Measurements from ENCODE around the gene CREB5. TPM values are rescaled to one million over a fixed set of nuclear protein-coding genes. Genes with fewer than 3 reads are reported as not detected.

CREB5 gene
- total RNA-seq, 1 donor from 2014 or later: 13.6 TPM

DNA sequence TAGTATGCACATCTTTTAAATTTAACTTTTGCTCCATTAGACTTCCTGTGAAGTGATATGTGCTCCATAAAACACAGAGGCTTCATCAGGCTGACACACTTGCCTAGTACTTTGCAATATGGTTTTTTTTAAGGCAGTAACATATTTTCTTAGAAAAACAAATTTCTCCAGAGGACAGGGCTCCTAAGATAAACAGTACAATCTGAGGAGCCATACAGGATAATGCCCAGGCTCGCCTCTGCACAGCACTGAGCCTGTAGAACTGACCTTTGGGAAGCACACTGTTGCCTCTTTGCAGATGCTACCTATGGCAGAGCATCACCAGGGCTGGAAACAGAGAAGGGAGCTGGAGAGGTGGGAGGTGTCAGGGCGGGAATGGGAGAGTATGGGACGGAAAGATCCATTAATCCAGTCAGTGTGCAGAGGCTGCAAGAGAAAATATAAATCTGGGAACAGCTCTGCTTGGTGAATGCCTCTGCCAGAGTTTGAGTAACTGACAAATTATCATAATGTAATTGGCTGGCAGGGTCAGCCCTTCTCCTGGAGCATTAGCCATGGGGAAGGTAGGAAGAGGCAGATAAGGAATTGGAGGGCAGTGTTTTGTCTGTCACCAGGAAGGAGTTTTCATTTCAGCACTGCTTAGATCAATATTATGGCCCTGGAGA, 132.3 kb downstream of the CREB5 start:
- H3K4me3 Mint-ChIP-seq: no peak overlapping the region
- peaks cover 4% of the 10 kb centered on the region for H3K36me3 Mint-ChIP-seq
- H3K4me1 Mint-ChIP-seq: peaks cover 20% of the 10 kb centered on the region
- TF ChIP-seq, protein P1, sequence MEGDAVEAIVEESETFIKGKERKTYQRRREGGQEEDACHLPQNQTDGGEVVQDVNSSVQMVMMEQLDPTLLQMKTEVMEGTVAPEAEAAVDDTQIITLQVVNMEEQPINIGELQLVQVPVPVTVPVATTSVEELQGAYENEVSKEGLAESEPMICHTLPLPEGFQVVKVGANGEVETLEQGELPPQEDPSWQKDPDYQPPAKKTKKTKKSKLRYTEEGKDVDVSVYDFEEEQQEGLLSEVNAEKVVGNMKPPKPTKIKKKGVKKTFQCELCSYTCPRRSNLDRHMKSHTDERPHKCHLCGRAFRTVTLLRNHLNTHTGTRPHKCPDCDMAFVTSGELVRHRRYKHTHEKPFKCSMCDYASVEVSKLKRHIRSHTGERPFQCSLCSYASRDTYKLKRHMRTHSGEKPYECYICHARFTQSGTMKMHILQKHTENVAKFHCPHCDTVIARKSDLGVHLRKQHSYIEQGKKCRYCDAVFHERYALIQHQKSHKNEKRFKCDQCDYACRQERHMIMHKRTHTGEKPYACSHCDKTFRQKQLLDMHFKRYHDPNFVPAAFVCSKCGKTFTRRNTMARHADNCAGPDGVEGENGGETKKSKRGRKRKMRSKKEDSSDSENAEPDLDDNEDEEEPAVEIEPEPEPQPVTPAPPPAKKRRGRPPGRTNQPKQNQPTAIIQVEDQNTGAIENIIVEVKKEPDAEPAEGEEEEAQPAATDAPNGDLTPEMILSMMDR (IDR thresholded peaks at IDR 0.05; ENCODE audit: unreplicated experiment): no peak
- no peak for DNase-seq (ENCODE audit: low spot score in 2 of 2, unreplicated experiment in 2 of 2)
- no peak overlapping the region for H3K27ac Mint-ChIP-seq
- peaks cover 20% of the 10 kb centered on the region for H3K9me3 Mint-ChIP-seq
- peaks cover 19% of the 10 kb centered on the region for H3K27me3 Mint-ChIP-seq (ENCODE audit: low read depth)

DNA sequence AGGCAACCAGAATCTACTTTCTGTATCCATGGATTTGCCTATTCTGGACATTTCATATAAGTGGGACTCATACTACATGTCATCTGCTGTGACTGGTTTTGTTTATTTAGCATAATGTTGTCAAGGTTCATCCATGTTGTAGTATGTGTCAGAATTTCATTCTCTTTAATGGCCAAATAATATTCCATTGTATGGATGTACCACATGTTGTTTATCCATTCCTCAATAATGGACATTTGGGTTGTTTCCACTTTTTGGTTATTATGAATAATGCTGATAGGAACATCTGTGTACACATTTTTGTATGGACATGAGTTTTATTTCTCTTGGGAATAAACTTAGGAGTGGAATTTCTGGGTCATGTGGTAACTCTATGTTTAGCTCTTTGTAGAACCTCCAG, 133.7 kb downstream of the CREB5 start:
- TF ChIP-seq, protein P1 (IDR thresholded peaks at IDR 0.05; ENCODE audit: unreplicated experiment): no peak
- DNase-seq (ENCODE audit: low spot score in 2 of 2, unreplicated experiment in 2 of 2): no peak

DNA sequence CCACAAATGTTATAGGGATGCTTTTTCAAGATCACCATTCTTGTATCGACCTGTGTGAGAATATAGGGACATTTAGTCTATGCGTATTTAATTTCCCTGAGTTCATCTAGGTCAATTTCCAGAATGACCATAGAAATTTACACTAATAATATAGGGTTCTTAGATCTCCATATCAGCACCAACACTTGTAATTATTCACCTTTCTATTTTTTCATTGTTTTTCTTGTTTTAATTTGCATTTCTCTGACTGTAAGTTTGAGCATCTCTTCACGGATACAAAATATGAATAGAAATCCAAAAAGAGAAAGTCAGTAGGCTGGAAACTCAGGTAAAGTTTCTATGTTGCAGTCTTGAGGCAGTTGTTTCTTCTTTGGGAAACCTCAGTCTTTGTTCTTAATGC, 134.8 kb downstream of the CREB5 start:
- Mint-ChIP-seq H3K27ac (no peak overlapping the region), H3K9me3 (peaks cover 20% of the 10 kb centered on the region), H3K36me3 (peaks cover 4% of the 10 kb centered on the region), H3K27me3 (ENCODE audit: low read depth) (peaks cover 16% of the 10 kb centered on the region), H3K4me3 (no peak overlapping the region), H3K4me1 (peaks cover 28% of the 10 kb centered on the region)
- no peak for DNase-seq (ENCODE audit: low spot score in 2 of 2, unreplicated experiment in 2 of 2)
- TF ChIP-seq, protein P1 (IDR thresholded peaks at IDR 0.05; ENCODE audit: unreplicated experiment): no peak

More for the DNA sequence above, 133.7 kb downstream of the CREB5 start:
- Mint-ChIP-seq H3K27ac (no peak overlapping the region), H3K9me3 (peaks cover 20% of the 10 kb centered on the region), H3K4me1 (peaks cover 23% of the 10 kb centered on the region), H3K36me3 (peaks cover 4% of the 10 kb centered on the region), H3K4me3 (no peak overlapping the region), H3K27me3 (ENCODE audit: low read depth) (peaks cover 16% of the 10 kb centered on the region)

DNA sequence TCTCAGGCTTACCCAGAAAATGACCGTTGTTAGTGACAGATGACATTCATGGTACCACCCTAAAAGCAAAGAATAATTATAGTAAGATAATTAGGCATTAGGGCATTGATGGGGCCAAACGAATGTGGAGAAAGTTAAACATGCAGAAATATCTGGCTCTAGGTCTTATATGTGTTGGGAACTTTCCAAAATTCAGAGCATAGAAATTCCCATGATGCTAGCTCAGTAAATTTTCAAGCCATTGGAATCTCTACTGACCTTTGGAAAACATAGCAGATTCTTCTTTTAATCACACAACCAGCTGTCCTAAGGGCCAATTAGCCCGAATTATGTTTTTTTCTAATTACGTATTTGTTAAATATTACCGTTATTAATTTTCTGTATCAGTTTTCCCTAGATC, 136.1 kb downstream of the CREB5 start:
- TF ChIP-seq, protein P1 (IDR thresholded peaks at IDR 0.05; ENCODE audit: unreplicated experiment): no peak
- Mint-ChIP-seq H3K27ac (no peak overlapping the region), H3K9me3 (peaks cover 20% of the 10 kb centered on the region), H3K36me3 (peaks cover 4% of the 10 kb centered on the region), H3K27me3 (ENCODE audit: low read depth) (peaks cover 13% of the 10 kb centered on the region), H3K4me3 (no peak overlapping the region), H3K4me1 (peaks cover 20% of the 10 kb centered on the region)
- no peak for DNase-seq (ENCODE audit: low spot score in 2 of 2, unreplicated experiment in 2 of 2)

DNA sequence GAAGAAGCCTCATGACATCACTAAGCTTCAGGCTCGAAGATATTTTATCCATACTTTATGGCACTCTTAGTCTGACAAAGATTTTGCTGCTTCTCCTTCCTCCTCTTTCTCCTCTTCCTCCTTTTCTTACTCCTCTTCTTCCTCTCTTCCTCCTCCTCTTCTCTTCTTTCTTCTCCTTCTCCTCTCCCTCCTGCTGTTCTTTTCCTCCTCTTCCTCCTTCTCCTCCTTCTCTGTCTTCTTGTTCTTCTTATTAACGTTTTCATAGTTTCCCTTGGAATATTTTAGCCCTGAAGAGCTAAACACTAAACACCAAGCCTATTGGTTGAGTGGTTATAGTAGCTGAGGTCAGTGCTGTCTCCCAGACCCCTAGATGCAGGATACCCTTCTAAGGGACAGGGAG, 137.7 kb downstream of the CREB5 start:
- Mint-ChIP-seq H3K27me3 (ENCODE audit: low read depth) (peaks cover 23% of the 10 kb centered on the region), H3K27ac (no peak overlapping the region), H3K36me3 (peaks cover 4% of the 10 kb centered on the region), H3K4me1 (peaks cover 14% of the 10 kb centered on the region), H3K9me3 (peaks cover 20% of the 10 kb centered on the region), H3K4me3 (no peak overlapping the region)
- TF ChIP-seq, protein P1 (IDR thresholded peaks at IDR 0.05; ENCODE audit: unreplicated experiment): no peak
- DNase-seq (ENCODE audit: low spot score in 2 of 2, unreplicated experiment in 2 of 2): no peak

Data from mesothelial cell of epicardium (in vitro differentiated cells).